Nephron progenitor cell (in vitro differentiated cells): ENCODE data around the gene NCMAP.

Source experiments
- DNase-seq: peaks from one replicate; pipeline ENCODE4 v3.0.0; 2021
- H3K27ac Mint-ChIP-seq: 2 replicates; pipeline ENCODE4 v1.8.0; 2021; ENCODE audit warnings: mild to moderate bottlenecking, moderate library complexity, mixed read lengths
- H3K27me3 Mint-ChIP-seq: 2 replicates; pipeline ENCODE4 v1.8.0; 2021; ENCODE audit warnings: mild to moderate bottlenecking, low read depth, mixed read lengths; ENCODE audit not compliant: poor library complexity
- H3K36me3 Mint-ChIP-seq: 2 replicates; pipeline ENCODE4 v1.8.0; 2021; ENCODE audit warnings: low read depth, mixed read lengths
- H3K4me1 Mint-ChIP-seq: 2 replicates; pipeline ENCODE4 v1.8.0; 2021; ENCODE audit warnings: mixed read lengths
- H3K4me3 Mint-ChIP-seq: 2 replicates; pipeline ENCODE4 v1.8.0; 2021; ENCODE audit warnings: mild to moderate bottlenecking, moderate library complexity, mixed read lengths
- H3K9me3 Mint-ChIP-seq: 2 replicates; pipeline ENCODE4 v1.8.0; 2021; ENCODE audit warnings: mild to moderate bottlenecking, moderate library complexity, mixed read lengths
- TF ChIP-seq, protein P1 (sequence below): fragments of 200-600 bp; sonication (generic); IDR thresholded peaks from 2 replicates; pipeline ENCODE4 v1.5.0; 2021; ENCODE audit warnings: antibody characterized with exemption

Gene NCMAP

DNA sequence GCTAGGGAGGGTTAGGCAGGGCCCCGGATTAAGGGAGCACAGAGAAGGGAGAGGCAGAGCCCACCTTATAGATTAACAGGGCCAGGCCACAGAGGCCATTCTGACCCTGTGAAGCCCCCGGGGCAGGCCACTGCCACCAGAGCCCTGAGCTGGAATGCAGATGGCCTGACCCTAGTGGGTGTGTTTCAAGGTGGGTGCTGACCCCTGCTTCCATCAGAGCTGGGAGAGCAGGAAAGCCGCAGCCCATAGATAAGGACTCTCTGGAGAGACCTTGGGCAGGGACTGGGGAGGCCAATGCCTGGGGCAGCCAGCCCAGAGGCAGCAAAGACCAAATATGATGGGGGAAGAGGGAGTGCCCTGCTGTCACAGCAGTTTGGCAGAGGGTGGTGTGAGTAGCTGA is 35.9 kb downstream of the NCMAP start:
- TF ChIP-seq, protein P1, sequence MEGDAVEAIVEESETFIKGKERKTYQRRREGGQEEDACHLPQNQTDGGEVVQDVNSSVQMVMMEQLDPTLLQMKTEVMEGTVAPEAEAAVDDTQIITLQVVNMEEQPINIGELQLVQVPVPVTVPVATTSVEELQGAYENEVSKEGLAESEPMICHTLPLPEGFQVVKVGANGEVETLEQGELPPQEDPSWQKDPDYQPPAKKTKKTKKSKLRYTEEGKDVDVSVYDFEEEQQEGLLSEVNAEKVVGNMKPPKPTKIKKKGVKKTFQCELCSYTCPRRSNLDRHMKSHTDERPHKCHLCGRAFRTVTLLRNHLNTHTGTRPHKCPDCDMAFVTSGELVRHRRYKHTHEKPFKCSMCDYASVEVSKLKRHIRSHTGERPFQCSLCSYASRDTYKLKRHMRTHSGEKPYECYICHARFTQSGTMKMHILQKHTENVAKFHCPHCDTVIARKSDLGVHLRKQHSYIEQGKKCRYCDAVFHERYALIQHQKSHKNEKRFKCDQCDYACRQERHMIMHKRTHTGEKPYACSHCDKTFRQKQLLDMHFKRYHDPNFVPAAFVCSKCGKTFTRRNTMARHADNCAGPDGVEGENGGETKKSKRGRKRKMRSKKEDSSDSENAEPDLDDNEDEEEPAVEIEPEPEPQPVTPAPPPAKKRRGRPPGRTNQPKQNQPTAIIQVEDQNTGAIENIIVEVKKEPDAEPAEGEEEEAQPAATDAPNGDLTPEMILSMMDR = no peak
- Mint-ChIP-seq H3K36me3 (no peaks in the 10 kb centered on the region), H3K27ac (no peak overlapping the region), H3K4me1 (no peaks in the 10 kb centered on the region), H3K4me3 (no peak overlapping the region), H3K27me3 (peaks cover 22% of the 10 kb centered on the region), H3K9me3 (no peaks in the 10 kb centered on the region)
- DNase-seq = no peak

DNA sequence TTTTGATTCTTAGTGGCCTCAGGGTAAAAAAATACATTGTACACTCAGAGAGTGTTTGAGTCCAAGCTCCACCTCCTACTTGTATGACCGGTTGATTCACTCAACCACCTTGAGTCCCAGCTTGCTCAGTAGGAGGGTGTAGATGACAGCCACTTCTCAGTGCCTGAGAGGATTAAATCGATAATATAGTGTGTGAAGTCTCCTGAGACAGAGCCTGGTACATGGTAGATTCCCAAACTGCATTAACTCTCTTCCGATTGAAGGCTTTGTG is 38.4 kb downstream of the NCMAP start:
- H3K27ac Mint-ChIP-seq = no peak overlapping the region
- no peaks in the 10 kb centered on the region for H3K4me1 Mint-ChIP-seq
- H3K9me3 Mint-ChIP-seq = no peaks in the 10 kb centered on the region
- peaks cover 25% of the 10 kb centered on the region for H3K27me3 Mint-ChIP-seq
- no peak overlapping the region for H3K4me3 Mint-ChIP-seq
- DNase-seq = no peak
- H3K36me3 Mint-ChIP-seq = no peaks in the 10 kb centered on the region
- TF ChIP-seq, protein P1 = no peak

DNA sequence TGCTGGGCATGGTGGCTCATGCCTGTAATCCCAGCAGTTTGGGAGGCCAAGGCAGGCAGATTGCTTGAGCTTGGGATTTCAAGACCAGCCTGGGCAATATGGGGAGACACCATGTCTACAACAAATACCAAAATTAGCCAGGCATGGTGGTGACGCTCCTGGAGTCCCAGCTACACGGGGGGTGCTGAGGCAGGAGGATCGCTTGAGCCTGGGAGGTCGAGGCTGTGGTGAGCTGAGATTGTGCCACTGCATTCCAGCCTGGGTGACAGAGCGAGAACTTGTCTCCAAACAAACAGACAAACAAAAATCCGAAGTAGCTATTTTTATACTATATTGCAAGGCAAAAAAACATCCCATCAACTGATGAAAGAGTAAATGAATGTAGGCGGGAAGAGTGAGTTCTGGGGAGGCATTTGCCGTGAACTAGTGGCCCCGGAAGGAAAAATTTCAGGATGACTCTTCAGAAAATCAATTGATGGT is 40.6 kb downstream of the NCMAP start:
- Mint-ChIP-seq H3K9me3 (no peaks in the 10 kb centered on the region), H3K4me1 (no peaks in the 10 kb centered on the region), H3K36me3 (no peaks in the 10 kb centered on the region), H3K4me3 (no peak overlapping the region), H3K27me3 (peaks cover 14% of the 10 kb centered on the region), H3K27ac (peak overlapping the region; percentile 82)
- DNase-seq = no peak
- TF ChIP-seq, protein P1 = no peak

DNA sequence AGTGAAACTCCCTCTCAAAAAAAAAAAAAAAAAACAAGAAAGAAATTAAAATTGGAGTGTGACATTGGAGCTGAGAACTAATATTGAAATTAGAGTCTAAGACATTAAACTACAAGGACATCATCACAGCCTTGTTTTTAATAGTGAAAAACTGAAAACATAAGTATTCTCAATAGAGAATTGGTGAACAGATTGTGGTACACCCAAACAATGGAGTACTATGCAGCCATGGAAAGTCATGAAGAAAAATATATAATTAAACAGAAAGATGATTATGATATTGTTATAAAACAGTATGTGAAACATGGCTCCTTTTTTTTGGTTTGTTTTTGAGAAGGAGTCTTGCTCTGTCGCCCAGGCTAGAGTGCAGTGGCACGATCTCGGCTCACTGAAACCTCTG is 43.4 kb downstream of the NCMAP start:
- TF ChIP-seq, protein P1 = no peak
- Mint-ChIP-seq H3K4me3 (no peak overlapping the region), H3K4me1 (no peaks in the 10 kb centered on the region), H3K36me3 (no peaks in the 10 kb centered on the region), H3K27ac (no peak overlapping the region), H3K9me3 (no peaks in the 10 kb centered on the region), H3K27me3 (peaks cover 7% of the 10 kb centered on the region)
- no peak for DNase-seq

DNA sequence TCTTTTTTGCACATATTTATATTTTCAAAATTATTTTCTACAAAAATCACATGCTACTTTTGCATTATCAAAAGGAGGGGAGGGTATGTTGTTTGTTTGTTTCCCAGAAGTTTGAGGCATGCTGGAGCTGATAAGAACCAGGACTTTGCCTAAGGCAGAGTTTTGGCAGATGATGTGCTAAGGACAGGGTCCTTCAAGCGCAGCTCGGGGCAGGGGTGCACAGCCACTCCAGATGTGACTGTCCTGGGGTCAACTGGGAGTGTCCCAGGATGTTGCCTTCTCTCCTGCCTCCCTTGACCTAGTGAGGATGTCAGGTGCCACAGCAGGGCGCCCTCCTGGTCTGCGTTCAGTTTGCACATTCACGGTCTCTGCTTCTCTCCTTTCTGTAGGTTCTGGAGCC is 44.7 kb downstream of the NCMAP start:
- no peak overlapping the region for H3K4me3 Mint-ChIP-seq
- no peaks in the 10 kb centered on the region for H3K4me1 Mint-ChIP-seq
- H3K36me3 Mint-ChIP-seq = no peaks in the 10 kb centered on the region
- TF ChIP-seq, protein P1 = no peak
- peaks cover 9% of the 10 kb centered on the region for H3K27me3 Mint-ChIP-seq
- no peak for DNase-seq
- no peak overlapping the region for H3K27ac Mint-ChIP-seq
- H3K9me3 Mint-ChIP-seq = no peaks in the 10 kb centered on the region

DNA sequence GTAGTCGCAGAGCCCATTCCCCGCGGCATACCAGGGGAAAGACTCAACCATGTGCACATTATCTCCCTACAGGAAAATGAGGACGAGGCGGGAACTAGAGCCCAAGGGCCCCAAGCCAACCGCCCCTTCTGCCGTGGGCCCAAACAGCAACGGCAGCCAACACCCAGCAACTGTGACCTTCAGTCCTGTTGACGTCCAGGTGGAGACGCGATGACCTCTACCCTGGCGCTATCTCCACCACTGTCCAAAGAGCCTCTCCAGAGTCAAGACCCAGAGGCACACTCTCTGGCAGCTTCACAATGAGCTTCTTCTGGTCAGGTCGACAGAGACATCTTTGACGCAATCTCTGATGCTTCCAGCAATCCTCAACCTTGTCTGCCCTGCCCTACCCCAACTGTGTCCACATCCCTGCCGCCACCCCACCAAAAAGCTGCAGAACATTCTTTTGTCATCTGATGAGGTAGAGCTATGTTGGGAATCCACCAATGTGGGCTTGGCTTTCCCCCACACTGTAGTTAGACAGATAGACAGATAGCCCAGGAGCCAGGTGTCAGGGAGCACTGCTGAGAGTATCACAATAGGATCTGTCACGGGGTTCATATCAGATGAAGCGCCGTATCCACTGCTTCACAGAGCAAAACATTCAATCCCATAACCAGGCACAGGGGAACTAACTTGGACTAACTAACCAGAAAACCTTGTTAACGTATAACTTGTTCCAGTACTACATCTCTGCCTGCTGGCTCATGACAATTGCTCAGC is 49.8 kb downstream of the NCMAP start:
- Mint-ChIP-seq H3K27me3 (peaks cover 26% of the 10 kb centered on the region), H3K4me3 (no peak overlapping the region), H3K27ac (no peak overlapping the region), H3K36me3 (no peaks in the 10 kb centered on the region), H3K4me1 (no peaks in the 10 kb centered on the region), H3K9me3 (no peaks in the 10 kb centered on the region)
- DNase-seq = no peak
- TF ChIP-seq, protein P1 = no peak
